ENCODE results near the gene RPTOR. TPM values are rescaled to one million over a fixed set of nuclear protein-coding genes. Genes with fewer than 3 reads are reported as not detected.

RPTOR gene
- total and polyA plus RNA-seq, 4 donors, result 12.4 to 46.1 (median 29.7) TPM

DNA sequence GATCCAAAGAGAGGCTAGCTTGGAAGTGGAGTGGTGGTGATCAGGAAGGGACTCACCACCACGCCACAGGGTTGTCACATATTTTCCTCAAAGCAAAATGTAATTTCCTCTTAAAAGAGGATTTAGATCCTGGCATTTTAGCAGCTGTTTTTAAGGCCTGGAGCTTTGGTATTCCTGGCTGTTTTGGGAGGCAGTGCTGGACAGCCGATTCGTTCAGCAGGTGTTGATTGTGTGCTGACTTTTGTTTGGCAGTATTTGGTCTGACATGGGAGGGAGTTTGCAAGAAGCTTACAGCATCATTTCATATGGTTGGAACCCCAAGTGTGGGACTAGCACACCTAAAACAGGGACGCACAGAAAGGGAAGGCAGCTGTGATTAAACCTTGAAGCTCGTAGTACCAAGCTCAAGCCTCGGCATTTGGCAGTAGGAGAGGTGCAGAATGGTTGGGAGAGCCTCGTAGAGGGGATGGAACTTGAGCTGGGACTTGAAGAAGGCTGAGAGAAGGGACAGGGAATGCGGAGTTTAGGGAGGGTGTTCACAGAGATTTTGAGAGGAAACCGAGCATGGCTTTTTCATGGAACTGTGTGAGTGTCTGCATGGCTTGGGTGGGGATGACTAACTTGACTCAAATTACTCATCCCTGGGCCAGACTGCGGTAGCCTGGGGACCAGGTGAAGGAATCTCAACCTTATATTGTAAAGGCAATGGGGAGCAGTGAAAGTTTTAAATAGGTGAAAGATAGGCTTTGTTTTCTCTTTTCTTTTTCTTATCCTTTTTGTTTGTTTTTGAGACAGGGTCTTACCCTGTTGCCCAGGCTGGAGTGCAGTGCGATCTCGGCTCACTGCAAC is 52.3 kb downstream of the RPTOR start:
- 88 to 89% methylated on average over 12 of the region's 12 CpGs for WGBS, 2 donors
- no peaks in the 10 kb centered on the region for H3K9me3 ChIP-seq (ENCODE audit: control insufficient read depth in 4 of 4, insufficient read depth in 3 of 4, low read length in 3 of 4)
- H3K9ac ChIP-seq (ENCODE audit: insufficient read depth in 1 of 2, low read length in 2 of 2), result no peak overlapping the region
- H3K36me3 ChIP-seq (ENCODE audit: control insufficient read depth in 4 of 4, insufficient read depth in 4 of 4, low read length in 4 of 4), result no peaks in the 10 kb centered on the region
- no peak overlapping the region for H3K27ac ChIP-seq (ENCODE audit: low read depth in 1 of 2, low read length in 1 of 2)
- H3K4me3 ChIP-seq, result no peak overlapping the region
- H3K27me3 ChIP-seq (ENCODE audit: control insufficient read depth in 3 of 3, insufficient read depth in 3 of 3, low read length in 2 of 3), result no peaks in the 10 kb centered on the region
- TF ChIP-seq, protein P1, sequence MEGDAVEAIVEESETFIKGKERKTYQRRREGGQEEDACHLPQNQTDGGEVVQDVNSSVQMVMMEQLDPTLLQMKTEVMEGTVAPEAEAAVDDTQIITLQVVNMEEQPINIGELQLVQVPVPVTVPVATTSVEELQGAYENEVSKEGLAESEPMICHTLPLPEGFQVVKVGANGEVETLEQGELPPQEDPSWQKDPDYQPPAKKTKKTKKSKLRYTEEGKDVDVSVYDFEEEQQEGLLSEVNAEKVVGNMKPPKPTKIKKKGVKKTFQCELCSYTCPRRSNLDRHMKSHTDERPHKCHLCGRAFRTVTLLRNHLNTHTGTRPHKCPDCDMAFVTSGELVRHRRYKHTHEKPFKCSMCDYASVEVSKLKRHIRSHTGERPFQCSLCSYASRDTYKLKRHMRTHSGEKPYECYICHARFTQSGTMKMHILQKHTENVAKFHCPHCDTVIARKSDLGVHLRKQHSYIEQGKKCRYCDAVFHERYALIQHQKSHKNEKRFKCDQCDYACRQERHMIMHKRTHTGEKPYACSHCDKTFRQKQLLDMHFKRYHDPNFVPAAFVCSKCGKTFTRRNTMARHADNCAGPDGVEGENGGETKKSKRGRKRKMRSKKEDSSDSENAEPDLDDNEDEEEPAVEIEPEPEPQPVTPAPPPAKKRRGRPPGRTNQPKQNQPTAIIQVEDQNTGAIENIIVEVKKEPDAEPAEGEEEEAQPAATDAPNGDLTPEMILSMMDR (IDR thresholded peaks at IDR 0.05; ENCODE audit: control extremely low read depth, extremely low read depth), result no peak
- no peak for ATAC-seq (ENCODE audit: insufficient read depth, low FRiP score)
- peaks cover 0 to 18% (median 3%) of the 10 kb centered on the region in 5 donors for H3K4me1 ChIP-seq (ENCODE audit: control insufficient read depth in 5 of 5, insufficient read depth in 5 of 5, low read length in 5 of 5)
- peak in 1 of 3 donors; percentile 1 for DNase-seq

DNA sequence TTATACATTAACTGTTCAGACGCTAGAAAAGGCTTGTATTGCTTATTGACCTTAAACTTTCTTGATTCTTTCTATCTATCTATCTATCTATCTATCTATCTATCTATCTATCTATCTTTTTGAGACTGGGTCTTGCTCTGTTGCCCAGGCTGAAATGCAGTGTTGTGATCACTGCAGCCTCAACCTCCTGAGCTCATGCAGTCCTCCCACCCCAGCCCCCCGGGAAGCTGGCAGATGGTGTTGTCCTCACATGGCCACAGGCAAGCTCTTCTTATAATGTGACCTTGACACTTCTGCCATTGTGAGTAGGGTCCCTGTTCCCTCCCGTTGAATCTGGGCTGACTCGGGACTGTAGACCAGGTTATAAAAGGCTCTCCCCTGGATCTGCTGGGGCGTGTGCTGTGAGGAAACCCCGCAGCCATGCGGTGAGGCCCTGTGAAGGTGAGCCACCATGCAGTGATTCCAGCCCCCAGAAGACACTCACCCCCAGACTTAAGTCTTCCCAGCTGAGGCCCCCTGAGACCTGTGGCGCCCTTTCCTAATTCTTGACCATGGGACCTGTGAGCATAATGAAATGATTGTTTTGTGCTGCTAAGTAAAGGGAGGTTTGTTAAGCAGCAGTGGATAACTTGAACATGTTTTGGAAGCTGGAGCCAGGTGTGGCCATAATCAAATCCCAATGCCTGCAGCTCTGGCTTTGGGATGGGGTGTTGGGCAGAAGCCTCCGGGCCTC is 54.3 kb downstream of the RPTOR start:
- Histone ChIP-seq H3K9me3 (ENCODE audit: control insufficient read depth in 4 of 4, insufficient read depth in 3 of 4, low read length in 3 of 4) (no peaks in the 10 kb centered on the region), H3K4me1 (ENCODE audit: control insufficient read depth in 5 of 5, insufficient read depth in 5 of 5, low read length in 5 of 5) (peaks cover 0 to 21% (median 3%) of the 10 kb centered on the region in 5 donors), H3K36me3 (ENCODE audit: control insufficient read depth in 4 of 4, insufficient read depth in 4 of 4, low read length in 4 of 4) (peaks cover 0 to 2% (median 0%) of the 10 kb centered on the region in 4 donors), H3K27me3 (ENCODE audit: control insufficient read depth in 3 of 3, insufficient read depth in 3 of 3, low read length in 2 of 3) (no peaks in the 10 kb centered on the region), H3K4me3 (no peak overlapping the region), H3K27ac (ENCODE audit: low read depth in 1 of 2, low read length in 1 of 2) (no peak overlapping the region), H3K9ac (ENCODE audit: insufficient read depth in 1 of 2, low read length in 2 of 2) (no peak overlapping the region)
- TF ChIP-seq, protein P1 (IDR thresholded peaks at IDR 0.05; ENCODE audit: control extremely low read depth, extremely low read depth), result no peak
- WGBS, 2 donors, result 93 to 94% methylated on average over 9 of the region's 9 CpGs
- ATAC-seq (ENCODE audit: insufficient read depth, low FRiP score) (no peak), DNase-seq (no peak)

DNA sequence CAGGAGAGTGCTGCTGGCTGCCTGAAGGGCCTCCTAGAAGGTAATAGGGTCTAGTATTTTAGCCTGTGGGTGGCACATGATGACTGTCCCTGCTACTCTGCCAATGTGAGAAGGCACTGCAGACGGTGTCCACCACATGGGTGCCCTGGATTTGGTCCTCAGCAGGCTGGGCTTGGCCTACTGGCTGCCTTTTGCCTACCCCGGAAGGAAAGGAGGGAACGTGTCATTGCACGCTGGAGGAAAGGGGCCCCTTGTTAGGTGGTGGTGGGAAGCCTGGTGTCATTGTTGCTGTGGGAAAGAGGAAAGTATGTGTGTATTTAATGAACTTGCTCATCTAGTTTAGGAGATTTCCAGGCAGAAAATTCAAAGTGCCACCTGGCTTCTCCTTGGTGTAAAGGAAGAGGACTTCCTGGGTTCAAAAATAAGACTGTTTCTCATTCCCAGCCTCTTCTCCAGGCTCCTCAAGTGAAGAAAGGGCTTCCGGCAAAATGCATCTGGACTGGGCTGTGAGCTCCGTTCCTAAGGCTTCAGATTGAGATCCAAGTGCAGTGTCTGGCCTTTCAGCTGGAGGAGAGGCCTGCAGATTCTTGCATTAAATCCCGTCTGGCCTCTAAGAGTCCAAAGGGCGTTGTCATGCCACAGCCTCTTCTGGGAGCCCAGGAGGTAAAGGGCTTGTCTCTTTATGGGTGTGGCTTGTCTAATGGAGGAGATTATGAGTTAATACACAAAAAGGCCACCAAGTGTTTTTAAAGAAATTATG is 55.1 kb downstream of the RPTOR start:
- ATAC-seq (ENCODE audit: insufficient read depth, low FRiP score) (no peak), DNase-seq (peak in 2 of 3 donors; percentile 4 to 8)
- no peaks in the 10 kb centered on the region for H3K9me3 ChIP-seq (ENCODE audit: control insufficient read depth in 4 of 4, insufficient read depth in 3 of 4, low read length in 3 of 4)
- H3K4me1 ChIP-seq (ENCODE audit: control insufficient read depth in 5 of 5, insufficient read depth in 5 of 5, low read length in 5 of 5), result peaks cover 0 to 21% (median 3%) of the 10 kb centered on the region in 5 donors
- no peak overlapping the region for H3K27ac ChIP-seq (ENCODE audit: low read depth in 1 of 2, low read length in 1 of 2)
- H3K4me3 ChIP-seq, result no peak overlapping the region
- H3K27me3 ChIP-seq (ENCODE audit: control insufficient read depth in 3 of 3, insufficient read depth in 3 of 3, low read length in 2 of 3), result no peaks in the 10 kb centered on the region
- H3K9ac ChIP-seq (ENCODE audit: insufficient read depth in 1 of 2, low read length in 2 of 2), result no peak overlapping the region
- WGBS, 2 donors, result 49 to 66% methylated on average over 8 of the region's 8 CpGs
- TF ChIP-seq, protein P1 (IDR thresholded peaks at IDR 0.05; ENCODE audit: control extremely low read depth, extremely low read depth), result no peak
- H3K36me3 ChIP-seq (ENCODE audit: control insufficient read depth in 4 of 4, insufficient read depth in 4 of 4, low read length in 4 of 4), result peaks cover 0 to 2% (median 0%) of the 10 kb centered on the region in 4 donors

Measured in lung (tissue), 12 donors.